Measurements from ENCODE around the gene ASXL3.

DNA sequence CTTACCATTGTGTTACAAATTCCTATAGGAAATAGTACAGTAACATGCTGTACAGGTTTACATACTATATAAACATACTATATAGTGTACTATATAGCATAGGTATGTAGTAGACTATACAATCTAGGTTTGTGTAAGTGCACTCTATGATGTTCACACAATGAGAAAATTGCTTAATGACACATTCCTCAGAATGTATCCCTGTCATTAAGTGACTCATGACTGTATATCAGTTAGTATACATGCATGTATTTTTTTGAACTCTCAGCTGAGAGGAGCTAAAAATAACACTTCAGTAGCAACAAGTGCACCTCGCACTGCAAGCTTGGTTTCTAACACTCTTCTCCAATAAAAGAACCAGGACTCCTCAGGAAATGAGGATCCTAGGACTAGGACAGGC lies 19.5 kb upstream of the ASXL3 start:
- TF ChIP-seq CTCF (IDR thresholded peaks at IDR 0.05): no peak
- TF ChIP-seq POLR2A (IDR thresholded peaks at IDR 0.05): no peak

Data from adrenal gland (tissue), 5 donors.